GM06990 (cell line): ENCODE results near the gene PPP1R3E.

Experiments
- DNase-seq: peaks from one replicate; pipeline ENCODE4 v3.0.0-alpha.2; 2011; ENCODE audit not compliant: insufficient read length; ENCODE audit errors: extremely low read depth
- H3K27me3 ChIP-seq: replicated peaks from 2 replicates; pipeline ENCODE4 v1.6.0; 2011; ENCODE audit warnings: low read length; ENCODE audit not compliant: control insufficient read depth, insufficient read depth
- H3K36me3 ChIP-seq: 2 replicates; pipeline ENCODE4 v1.5.1; 2011; ENCODE audit warnings: low read length; ENCODE audit not compliant: control insufficient read depth, insufficient read depth
- H3K4me3 ChIP-seq: replicated peaks from 2 replicates; pipeline ENCODE4 v1.5.1; 2011; ENCODE audit warnings: low read depth, mild to moderate bottlenecking, control low read depth, low read length
- TF ChIP-seq, protein P1 (sequence below): IDR thresholded peaks from 2 replicates; pipeline ENCODE4 v1.5.1; 2011; ENCODE audit warnings: low read length, control low read depth, mild to moderate bottlenecking, inconsistent platforms; ENCODE audit not compliant: insufficient read depth, poor library complexity, severe bottlenecking

Gene PPP1R3E

DNA sequence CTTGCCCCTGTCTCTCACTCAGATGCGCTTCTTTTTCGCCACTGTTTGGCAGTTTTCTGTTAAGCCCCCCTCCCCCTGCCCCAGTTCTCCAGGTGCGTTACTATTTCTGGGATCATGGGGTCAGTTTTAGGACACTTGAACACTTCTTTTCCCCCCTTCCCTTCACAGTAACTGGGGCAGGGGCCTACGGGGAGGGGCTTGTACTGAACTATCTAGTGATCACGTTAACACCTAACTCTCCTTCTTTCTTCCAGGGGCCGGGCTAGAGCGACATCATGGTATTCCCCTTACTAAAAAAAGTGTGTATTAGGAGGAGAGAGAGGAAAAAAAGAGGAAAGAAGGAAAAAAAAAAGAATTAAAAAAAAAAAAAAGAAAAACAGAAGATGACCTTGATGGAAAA lies 22.3 kb upstream of the PPP1R3E start:
- H3K36me3 ChIP-seq: peaks cover 15% of the 10 kb centered on the region
- H3K4me3 ChIP-seq: no peak overlapping the region
- H3K27me3 ChIP-seq: no peaks in the 10 kb centered on the region
- TF ChIP-seq, protein P1, sequence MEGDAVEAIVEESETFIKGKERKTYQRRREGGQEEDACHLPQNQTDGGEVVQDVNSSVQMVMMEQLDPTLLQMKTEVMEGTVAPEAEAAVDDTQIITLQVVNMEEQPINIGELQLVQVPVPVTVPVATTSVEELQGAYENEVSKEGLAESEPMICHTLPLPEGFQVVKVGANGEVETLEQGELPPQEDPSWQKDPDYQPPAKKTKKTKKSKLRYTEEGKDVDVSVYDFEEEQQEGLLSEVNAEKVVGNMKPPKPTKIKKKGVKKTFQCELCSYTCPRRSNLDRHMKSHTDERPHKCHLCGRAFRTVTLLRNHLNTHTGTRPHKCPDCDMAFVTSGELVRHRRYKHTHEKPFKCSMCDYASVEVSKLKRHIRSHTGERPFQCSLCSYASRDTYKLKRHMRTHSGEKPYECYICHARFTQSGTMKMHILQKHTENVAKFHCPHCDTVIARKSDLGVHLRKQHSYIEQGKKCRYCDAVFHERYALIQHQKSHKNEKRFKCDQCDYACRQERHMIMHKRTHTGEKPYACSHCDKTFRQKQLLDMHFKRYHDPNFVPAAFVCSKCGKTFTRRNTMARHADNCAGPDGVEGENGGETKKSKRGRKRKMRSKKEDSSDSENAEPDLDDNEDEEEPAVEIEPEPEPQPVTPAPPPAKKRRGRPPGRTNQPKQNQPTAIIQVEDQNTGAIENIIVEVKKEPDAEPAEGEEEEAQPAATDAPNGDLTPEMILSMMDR: no peak
- no peak for DNase-seq

DNA sequence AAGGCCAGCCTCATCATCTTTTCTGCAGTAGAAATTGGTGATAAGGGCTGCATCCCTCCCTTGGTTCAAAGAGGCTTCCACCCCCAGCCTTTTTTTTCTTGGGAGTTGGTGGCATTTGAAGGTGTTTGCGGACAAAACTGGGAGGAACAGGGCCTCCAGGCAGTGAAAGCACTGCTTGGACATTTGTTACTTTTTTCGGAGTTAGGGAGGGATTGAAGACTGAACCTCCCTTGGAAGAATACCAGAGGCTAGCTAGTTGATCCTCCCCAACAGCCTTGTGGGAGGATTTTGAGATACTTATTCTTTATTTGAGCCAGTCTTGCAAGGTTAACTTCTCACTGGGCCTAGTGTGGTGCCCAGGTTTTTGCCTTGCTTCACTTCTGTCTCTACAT lies 21.8 kb upstream of the PPP1R3E start:
- DNase-seq: no peak

DNA sequence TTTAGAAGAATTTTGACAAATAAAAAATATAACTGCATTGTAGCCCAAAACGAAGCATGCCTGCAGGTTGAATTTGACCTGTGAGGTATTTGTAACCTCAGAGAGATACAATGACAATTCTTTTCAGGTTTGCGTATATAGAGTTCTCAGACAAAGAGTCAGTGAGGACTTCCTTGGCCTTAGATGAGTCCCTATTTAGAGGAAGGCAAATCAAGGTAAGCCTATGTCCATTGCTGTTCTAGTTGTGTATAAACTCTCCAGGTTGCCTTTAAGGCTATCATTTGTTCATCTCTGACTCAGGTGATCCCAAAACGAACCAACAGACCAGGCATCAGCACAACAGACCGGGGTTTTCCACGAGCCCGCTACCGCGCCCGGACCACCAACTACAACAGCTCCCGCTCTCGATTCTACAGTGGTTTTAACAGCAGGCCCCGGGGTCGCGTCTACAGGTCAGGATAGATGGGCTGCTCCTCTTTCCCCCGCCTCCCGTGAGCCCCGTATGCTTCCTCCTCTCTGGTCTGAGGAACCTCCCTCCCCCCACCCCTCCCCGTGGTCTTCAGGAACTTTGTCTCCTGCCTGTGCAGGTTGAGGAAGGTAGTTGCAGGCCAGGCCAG lies 21.3 kb upstream of the PPP1R3E start:
- no peak for DNase-seq
- Histone ChIP-seq H3K36me3 (peaks cover 15% of the 10 kb centered on the region), H3K27me3 (no peaks in the 10 kb centered on the region), H3K4me3 (no peak overlapping the region)
- TF ChIP-seq, protein P1: no peak

More for the DNA sequence above, 21.8 kb upstream of the PPP1R3E start:
- H3K4me3 ChIP-seq: no peak overlapping the region
- TF ChIP-seq, protein P1: no peak
- H3K36me3 ChIP-seq: peaks cover 15% of the 10 kb centered on the region
- no peaks in the 10 kb centered on the region for H3K27me3 ChIP-seq

DNA sequence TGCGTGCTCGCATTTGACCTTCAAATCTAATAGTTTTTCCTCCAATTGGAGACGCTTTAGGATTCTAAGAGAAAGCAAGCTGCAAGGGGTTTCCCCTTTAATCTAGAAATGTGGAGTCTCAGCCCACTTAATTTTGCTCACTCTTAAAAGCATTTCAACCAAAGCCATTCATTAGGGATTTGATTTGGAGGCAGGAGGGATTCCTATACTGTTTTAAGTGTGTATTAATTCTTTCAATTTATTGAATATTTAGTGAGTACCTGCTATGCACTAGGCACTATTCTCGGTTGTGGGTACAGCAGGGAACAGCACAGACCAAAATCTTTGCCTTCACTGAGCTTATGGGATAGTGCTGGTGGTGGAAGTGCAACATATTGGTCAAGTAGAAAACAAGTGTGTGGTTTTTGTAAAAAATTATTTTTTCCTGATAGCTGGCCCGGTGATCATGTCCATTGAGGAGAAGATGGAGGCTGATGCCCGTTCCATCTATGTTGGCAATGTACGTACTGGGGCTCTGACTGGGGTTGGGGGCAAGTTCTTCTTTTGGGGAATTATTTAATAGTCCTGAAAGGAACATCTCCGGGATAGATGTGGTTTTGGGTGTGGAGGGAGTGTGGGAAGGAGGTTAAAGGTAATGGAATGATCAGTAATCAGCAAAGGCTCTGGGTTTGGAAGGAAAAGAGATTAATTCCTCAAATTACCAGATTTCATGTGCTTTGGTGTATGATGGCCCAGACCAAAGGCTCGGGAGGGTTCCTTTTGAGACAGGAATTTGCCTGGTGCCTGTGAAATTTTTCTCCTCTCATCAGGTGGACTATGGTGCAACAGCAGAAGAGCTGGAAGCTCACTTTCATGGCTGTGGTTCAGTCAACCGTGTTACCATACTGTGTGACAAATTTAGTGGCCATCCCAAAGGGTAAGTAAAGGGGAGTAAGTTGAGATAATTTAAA lies 20.2 kb upstream of the PPP1R3E start:
- Histone ChIP-seq H3K4me3 (peak overlapping the region; percentile 94), H3K36me3 (peaks cover 15% of the 10 kb centered on the region), H3K27me3 (no peaks in the 10 kb centered on the region)
- DNase-seq: no peak
- TF ChIP-seq, protein P1: no peak

DNA sequence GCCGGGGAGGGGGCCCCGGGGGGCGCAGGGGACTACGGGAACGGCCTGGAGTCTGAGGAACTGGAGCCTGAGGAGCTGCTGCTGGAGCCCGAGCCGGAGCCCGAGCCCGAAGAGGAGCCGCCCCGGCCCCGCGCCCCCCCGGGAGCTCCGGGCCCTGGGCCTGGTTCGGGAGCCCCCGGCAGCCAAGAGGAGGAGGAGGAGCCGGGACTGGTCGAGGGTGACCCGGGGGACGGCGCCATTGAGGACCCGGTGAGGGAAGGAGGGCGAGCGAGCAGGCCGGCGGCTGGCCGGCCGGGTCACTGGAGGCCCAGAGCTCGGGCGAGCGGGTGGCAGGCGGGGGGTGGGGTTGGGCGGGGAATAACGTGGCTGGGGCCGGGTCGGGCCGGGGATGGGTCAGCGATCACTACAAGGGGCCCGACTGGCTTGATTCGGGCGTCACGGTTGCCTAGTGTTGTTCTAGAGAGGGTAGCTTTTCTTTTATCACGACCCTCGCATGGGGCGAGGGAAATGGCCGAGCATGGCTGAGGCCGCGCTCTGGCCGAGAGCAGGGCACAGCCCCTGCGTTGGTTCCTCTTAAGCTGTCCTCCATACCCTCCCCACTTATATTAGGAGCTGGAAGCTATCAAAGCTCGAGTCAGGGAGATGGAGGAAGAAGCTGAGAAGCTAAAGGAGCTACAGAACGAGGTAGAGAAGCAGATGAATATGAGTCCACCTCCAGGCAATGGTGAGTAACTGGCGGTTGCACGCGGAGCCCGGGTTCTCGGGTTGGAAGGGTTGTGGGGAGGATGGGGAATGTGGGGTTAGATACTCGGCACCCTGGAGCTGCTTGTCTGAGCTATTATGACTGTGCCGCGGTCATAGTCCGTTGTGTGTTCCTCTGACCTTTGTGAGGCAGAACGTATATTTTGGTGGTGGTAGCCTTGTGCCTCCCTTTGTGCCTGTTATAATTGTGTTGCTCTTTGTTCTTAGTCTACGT lies 19.2 kb upstream of the PPP1R3E start:
- DNase-seq: peak; percentile 52
- Histone ChIP-seq H3K27me3 (no peaks in the 10 kb centered on the region), H3K36me3 (peaks cover 15% of the 10 kb centered on the region), H3K4me3 (peak overlapping the region; percentile 94)
- TF ChIP-seq, protein P1: no peak
